Ramos (cell line): ENCODE data around the gene NCEH1.
"Not testable (repeated sequence)": the region's sequence is repeated elsewhere in the genome, so short reads cannot be mapped to it uniquely, and the experiment has no call there.

Experiments
- in situ Hi-C: fragments of 300-500 bp; cut with MboI; formaldehyde crosslinking; loops from one replicate; pipeline ENCODE4 v1.14.3; 2022; ENCODE audit warnings: low sequenced_read_pairs; ENCODE audit not compliant: unreplicated experiment

Gene NCEH1, protein sequence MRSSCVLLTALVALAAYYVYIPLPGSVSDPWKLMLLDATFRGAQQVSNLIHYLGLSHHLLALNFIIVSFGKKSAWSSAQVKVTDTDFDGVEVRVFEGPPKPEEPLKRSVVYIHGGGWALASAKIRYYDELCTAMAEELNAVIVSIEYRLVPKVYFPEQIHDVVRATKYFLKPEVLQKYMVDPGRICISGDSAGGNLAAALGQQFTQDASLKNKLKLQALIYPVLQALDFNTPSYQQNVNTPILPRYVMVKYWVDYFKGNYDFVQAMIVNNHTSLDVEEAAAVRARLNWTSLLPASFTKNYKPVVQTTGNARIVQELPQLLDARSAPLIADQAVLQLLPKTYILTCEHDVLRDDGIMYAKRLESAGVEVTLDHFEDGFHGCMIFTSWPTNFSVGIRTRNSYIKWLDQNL

DNA sequence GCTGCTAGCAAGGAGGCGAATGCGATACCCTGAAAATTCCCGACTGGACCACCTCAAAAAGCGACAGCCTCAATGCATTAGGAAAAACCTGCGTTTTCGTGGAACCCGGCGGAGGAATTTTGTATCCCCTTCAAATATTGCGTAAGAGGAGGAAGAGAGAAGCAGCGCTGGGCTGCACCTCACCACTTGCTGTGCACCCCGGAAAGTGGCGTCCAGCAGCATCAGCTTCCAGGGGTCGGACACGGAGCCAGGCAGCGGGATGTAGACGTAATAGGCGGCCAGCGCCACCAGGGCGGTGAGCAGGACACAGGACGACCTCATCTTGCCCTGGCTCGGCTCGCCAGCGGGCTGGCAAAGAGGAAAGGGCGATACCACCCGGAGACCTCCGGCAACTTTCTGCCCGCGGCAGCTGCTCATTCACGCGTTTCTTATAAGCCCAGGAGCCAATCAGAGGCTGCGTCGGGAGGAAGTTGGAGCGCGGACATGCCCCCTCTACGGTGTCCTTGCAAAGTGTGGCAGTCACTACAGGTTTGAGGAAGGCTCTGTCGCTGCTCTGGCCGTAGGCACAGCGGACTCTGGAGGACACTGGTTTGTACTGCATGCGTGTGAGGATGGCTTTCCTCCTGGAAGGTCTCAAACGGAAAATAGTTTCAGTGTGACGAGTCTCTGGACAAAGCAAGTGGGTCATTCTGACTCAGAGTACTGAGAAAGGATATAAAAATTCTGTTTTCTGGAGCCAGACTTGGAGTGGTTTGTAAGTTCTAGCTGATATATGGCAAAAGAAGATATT is at the start of gene NCEH1:
Gene NCEH1 (minus strand): TSS at position 404 of the 790 bp plus-strand sequence. CDS start 83 bp downstream, at position 321.
- in situ Hi-C loops, result no loop called here

DNA sequence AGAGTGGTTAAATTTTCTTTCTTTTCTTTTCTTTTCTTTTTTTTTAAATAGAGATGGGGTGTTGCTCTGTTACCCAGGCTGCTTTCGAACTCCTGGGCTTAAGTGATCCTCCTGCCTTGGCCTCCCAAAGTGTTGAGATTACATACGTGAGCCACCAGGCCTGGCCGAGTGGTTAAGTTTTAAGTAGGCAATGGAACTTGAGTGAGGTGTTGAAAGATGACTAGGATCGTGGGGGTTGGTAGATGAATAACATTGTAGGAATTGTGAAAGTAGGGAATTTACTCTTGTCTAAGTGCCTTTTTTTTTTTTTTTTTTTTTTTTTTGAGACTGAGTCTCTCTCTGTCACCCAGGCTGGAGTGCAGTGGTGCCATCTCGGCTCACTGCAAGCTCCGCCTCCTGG is 49.5 kb upstream of the NCEH1 start:
- in situ Hi-C loops, result not testable (repeated sequence)

DNA sequence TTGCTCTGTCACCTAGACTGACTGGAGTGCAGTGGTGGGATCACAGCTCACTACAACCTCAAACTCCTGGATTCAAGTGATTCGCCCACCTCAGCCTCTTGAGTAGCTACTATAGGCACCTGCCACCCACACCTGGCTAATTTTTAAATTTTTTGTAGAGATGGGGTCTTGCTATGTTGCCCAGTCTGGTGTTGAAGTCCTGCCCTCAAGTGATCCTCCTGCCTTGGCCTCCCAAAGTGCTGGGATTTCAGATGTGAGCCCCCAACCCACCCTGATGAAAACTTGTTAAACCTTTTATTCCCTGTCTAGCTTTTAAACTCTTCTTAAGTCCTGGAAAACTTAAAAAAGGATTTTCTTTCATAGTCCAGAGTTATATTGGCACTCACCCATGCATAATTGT is 42.3 kb upstream of the NCEH1 start:
- in situ Hi-C loops, result no loop called here

DNA sequence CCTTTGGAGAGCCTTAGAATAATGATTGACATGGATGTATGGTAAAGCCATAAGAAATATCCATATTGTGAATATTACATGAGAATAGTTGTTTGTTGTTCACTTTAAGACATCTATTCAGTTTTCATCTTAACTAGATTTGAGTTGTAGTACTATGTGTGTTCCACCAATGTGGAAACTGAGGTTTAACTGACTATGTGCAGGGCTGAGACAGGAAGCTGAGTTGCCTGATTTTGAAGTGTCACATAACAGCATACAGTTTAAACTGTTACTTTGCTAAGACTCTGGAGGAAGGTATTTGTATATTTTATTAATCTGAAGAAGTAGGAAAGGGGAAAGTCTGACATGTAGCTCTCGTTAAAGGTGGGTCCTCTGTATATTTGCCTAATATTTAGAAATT is 41.8 kb upstream of the NCEH1 start:
- in situ Hi-C loops, result no loop called here

DNA sequence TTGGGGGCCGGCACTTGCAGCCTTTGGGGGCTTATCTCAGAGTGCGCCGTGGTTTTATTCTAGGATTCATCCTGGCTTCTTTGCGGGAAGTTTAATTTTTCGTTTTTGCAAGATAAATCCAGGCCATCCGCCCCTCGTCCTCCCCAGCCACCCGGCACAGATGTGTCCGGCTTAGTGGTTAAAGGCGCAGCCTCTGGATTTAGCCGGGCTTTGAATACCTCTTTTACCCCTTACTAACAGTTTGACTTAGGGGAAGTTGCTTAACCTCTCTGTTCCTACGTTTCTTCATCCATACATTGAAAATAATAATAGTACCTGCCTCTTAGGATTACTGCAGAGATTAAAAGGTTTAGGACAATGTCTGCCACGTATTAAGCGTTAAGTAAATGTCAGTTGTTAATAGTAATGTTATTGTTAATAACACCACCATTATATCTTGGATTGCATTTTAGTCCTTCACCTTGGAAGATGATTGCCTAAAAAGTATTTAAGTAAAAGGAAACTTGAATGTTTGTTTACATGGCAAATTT is 40.4 kb upstream of the NCEH1 start:
- in situ Hi-C loops, result no loop called here

DNA sequence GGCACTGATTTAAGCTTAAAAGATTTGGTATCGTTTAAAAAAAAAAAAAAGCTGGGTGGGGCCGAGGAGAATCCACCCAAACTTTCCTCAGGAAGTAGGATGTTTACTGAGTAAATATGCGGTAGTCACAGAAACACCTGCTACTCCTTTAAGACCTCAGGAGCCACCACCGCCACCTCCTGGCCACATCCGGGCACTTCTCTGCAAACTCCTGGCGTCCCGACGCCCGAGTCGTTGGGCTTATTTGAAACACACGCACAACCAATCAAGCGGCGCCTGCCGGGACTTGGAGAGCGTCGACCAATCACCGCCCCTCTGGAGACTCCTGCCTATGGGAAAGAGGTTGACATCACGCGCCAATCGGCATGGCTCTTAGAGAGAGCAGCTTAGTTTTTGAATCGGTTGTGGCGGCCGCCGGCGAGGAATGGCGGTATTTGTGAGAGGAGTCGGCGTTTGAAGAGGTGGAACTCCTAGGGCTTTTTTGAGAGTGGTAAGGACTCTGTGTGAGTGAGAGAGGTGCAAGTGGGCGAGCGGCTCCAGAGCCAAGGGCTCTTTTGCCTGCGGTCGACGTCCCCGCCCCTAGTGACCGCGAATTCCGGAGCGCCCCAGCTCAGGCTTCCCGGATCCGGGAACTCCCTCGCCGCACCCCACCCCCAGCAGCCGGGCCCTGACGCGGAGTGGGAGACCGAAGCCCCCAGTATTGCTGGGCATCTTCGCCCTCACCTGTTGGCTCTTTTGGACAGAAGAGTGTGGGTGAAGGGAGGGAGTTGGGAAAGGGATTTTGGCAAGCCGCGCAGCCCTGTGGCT is 39.7 kb upstream of the NCEH1 start, which contains the start of gene ECT2:
Gene ECT2 (plus strand): TSS at position 359 of the 807 bp plus-strand sequence. CDS start 3,805 bp downstream, outside the sequence.
- in situ Hi-C loops, result no loop called here

DNA sequence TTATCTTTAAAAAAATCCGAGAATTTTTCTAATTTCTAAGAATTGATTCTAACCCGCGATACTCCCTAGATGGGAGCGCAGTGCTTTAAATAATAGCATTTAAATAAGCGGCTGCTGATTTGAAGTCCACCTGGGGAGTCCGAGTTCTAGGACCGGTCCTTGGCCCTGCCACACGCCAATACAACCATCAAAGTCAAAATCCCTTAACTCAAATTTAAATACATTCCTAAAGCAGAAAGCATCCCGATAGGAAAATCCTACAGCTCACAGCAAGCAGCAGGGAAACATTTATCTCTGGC is 39.2 kb upstream of the NCEH1 start:
- in situ Hi-C loops, result no loop called here

DNA sequence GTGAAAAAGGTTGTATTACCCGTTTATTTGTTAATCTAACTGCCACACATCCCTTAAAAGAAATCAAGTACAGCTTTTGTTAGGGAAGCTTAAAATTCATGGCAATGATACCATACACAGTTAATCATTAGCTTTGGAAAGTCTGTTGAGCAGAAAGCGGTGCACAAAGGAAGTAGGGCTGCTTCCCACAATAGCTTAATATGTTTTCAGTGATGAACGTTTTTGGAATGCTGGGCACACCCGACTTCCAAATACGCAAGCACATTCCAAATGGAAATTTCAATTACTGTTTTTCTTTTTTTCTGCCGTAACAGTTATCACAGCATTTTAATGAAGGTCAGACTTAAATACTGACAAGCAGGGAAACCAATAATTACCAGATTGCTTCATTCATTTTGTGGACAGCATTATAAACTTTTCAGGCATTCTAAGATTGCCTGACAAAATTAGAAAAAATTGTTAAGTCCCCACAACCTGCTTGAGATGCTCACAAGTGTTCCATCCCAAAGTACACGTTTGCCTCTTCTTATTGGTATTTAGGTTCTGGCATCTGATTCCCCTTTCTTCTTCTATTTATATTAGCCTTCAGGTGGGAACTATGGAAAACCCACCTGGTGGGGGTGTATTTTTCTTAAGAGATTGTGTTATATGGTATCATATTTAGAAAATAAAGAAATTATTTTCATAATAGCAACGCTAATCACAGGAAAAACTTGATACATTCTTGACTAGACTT is 38.5 kb upstream of the NCEH1 start:
- in situ Hi-C loops, result no loop called here

DNA sequence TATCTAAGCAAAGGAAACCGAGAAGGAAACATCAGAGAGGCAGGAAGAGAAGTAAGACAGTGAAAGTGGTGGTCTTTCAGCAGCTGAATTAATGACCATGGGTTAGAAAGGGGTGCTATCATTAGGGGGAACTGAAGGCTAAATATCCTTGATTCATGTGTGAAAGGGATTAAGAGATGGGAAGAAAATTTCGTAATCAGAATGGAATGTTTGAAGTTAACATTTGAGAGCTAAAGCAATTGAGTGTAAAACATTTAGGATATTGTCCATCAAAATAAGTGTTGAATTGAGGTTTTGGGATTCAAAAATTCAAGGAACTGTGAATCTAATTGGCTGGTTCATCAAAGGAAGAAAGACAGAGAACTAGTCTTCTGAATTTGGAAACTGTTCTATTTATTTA is 35.6 kb upstream of the NCEH1 start:
- in situ Hi-C loops, result no loop called here

DNA sequence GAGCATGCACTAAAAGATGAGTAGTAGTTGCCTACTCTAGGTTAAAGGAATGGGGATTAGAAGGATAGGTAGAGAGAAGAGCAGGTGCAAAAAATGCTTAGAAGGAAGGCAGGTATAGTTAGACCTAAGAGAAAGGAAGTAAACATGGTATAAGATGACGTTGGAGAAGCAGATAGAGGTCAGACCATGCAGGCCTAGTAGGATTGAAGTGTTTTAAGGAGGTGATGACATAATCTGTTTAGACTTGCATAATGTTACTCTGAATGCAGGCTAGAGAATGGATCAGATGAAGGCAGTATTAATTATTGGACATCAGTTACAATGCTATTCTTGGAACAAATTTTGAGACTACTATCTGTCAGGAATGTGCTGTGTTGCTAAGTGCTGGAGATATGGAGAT is 28.6 kb upstream of the NCEH1 start:
- in situ Hi-C loops, result no loop called here

DNA sequence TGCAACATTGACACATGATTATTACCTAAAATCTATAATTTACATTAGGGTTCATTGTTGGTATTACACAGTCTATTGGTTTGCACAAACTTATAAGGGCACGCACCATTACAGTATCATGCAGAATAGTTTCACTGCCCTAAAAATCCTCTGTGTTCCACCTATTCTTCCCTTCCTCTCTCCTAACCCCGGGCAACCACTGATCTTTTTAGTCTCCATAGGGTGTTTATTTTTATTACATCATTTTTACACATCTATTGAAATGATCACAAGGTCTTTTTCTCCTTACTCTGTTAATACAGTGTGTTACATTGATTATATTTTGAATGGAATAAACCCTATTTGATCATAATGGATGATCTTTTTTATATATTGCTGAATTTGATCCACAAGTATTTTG is 24.1 kb upstream of the NCEH1 start:
- in situ Hi-C loops, result no loop called here

DNA sequence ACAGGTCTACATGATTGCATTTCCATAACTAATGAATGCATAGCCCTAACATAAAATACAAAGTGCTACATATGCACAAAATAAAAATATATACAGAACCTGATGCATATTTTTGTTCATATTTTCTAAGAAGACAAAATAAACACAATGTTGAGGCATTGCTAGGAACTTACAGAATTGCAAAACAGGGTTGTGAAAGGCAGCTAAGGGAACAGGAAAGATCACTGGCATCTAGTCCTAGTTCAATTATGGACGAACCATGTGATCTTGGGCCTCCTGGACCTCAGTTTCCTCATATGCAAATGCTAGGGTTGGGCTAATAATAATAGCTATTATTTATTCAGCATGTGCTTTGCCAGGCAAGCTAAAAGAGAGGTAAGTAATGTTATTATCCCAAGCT is 15.5 kb upstream of the NCEH1 start:
- in situ Hi-C loops, result no loop called here

DNA sequence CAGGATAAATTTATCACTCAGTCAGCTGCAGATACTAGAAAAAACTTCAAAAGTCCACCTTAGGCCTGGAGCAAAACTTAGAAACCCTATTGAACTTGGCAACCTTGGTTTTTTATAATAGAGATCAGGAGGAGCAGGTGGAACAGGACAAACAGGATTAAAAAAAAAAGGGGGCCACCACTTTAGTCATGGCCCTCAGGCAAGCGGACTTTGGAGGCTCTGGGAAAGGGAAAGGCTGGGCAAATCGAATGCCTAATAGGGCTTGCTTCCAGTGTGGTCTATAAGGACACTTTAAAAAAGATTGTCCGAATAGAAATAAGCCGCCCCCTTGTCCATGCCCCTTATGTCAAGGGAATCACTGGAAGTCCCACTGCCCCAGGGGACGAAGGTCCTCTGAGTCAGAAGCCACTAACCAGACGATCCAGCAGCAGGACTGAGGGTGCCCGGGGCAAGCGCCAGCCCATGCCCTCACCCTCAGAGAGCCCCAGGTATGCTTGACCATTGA is 11.7 kb upstream of the NCEH1 start:
- in situ Hi-C loops, result not testable (repeated sequence)

DNA sequence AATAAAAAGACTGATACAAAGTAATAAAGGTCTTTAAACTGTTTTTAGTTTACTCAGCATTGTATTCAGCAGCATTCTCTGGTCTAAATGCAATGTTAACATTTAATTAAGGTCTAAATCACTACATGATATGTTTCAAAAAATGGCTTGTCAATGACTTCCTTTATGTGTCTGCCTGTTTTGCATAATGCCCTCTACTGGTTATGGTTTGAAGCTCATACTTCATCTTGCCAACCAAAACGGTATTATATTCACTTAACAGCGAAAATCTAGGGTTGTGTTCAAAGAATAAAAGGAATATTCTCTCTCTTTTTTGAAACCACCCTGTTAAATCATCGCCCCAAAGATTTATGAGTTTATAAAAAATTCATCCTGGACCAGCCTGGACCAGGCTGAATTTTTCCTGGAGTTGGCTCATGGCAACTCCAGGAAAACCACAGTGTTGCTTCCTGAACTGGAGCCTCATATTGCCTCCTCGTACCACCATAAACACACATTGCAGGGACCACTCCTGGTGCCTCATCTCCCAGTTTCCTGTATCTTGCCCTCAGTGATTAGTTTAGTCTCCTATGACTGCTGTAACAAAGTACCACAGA is 6.7 kb upstream of the NCEH1 start:
- in situ Hi-C loops, result no loop called here

DNA sequence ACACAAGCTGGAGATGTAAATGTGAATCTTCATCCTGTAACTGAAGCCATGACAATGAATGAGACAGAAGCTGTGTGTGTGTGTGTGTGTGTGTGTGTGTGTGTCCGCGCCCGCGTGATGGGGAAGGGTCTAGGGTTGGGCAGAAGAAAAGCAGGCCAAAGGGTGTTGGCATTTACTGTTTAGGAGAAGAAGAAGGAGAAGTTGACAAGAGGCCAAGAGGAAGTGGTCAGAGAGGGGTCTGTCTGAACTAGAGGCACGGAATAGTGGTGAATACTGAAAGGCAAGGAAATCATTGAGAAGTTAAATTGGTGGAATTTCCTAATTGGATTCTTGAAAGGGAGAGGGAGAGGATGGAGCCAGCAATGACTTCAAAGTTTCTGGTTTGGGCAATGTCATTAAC is 5.6 kb upstream of the NCEH1 start:
- in situ Hi-C loops, result no loop called here

DNA sequence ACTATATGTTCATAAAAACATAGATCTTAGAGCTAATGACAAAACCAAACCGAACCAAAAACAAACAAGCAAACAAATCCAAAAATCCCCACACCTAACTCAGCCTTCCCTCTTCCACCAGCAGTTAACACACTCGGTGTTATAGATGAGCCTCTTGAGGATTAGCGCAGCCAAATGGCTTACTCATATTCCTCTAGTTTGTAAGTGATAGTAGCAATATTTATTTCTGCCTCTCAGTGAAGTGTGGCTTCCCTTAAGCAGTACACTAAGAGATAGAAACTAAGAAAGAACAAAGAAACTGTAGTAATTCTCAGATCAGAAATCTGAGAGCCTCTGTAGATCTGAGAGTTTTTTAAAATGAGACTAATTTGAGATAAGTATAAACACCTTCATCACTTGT is 2.4 kb upstream of the NCEH1 start:
- in situ Hi-C loops, result no loop called here

DNA sequence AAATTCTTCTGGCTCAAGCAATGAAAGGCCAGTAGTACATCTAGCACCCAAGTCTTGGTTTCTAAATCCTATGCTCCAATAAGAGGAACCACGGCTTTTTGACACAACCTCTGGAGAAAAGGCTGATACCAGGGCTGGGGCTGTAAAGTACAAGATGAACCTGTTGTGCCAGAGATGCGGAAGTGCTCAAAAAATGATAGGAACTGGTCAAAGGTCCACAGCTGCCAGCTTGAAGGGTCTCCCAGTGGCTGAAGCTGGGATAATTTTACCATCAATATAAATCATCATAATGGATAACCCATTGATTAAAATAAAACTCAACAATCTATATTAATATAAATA is 558 bp upstream of the NCEH1 start:
- in situ Hi-C loops, result no loop called here

DNA sequence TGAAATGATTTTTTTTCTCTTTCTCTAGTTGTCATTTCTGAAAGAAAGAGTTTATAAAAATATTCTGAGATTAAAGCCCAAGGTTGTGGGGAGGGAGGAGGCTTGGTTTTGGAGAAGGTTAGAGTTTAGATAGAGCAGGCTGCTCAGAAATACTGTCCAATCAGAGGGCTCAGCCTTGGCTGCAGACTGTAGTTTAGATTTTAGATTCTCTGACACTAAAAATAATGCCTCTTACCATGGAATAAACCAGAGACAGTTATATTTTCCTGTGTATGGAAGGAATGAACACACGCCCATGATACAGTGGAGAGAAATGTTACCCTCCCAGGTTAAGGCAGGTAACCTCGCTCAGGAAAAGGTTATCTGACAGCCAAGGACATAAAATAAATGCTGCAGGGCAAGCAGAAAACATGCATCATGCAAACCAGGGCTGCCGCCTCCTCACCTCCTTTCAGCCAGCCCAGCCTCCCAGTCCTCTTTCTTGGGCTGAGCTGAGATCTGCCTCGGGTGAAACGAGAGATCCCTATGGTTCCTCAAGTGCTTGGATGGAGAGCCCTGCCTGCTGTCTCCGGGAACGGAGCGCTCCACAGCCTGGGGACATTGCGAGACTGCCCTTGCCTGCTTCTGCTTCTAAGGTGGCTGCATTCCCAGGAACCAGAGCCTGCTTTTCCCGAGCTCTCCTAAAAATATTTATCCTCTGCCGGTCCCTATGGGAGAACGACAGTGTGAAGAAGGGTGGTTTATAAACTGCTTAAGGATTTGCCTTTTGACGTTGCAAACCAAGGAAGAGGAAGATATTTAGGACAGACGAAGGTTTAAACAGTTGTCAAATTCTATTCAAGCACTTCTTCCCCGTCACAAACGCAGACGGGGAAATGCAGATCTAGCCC is 848 bp downstream of the NCEH1 start:
- in situ Hi-C loops, result no loop called here
